Measurements from ENCODE around the gene TMEM163.
"Not testable (repeated sequence)": the region's sequence is repeated elsewhere in the genome, so short reads cannot be mapped to it uniquely, and the experiment has no call there.

The TMEM163 gene

DNA sequence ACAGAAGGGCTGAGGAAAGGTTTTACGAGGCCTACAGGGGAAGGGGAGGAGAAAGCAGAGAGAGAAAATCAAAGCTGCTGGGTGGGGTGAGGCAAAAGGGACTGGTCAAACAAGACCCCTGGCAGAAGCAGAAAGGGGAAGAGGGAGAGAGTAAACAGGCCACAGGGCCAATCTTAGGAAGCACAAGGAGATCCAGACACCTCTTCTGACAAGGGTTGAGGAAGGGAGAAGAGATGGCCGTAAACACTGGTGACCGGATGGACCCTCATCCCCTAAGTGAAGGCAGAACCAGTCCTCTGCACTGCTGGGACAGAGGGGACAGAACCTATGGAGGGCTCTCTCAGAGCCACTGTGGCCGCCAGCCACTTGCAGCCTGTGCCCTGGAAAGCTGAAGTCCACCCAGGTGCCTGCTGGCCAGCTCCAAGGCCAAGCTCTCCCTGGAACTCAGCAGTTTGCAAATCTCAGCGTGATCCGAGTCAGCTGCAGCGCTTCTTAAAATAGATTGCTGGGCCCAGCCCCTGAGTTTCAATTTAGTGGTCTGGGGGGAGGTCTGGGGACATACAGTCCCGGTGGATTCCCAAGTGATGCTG, 108.8 kb downstream of the TMEM163 start:
- no peak for DNase-seq

DNA sequence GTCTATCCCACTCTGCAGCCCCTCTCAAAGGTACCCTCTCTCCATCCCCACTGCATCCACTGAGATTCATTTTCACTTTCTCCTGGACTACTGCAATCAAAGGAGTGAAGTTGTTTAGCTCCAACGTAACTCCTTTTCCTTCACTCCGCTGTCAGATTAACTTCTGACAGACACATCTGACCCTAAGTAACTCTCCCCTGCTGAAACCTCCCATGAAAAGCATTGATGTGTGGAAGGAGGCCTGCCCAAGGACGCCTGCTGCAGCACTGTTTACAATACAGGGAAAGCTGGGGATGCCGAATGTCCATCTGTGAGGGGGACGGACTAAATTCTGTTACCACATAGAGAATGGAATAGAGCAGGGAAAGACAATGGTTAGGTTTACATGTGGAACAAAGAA, 114.8 kb downstream of the TMEM163 start:
- DNase-seq = no peak

DNA sequence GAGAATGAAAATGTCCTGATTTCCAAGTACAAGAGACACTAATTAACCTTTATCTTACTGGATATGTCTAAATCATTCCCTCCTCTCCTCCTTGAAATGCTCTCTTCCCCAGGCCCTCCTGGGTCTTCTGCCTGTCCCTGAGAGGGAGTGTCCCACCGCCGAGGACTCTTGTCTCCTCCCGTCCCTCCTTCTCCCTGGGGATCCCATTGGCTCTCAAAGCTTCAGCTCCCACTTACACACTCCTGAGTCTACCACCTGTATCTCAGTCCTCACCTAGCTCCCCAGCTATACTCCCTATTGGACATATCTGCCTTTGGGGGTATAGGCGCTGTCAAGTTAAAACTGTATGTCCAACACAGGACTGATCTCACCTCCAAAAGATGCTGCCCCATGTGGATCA, 116.1 kb downstream of the TMEM163 start:
- no peak for DNase-seq

- DNase-seq = no peak
Measured at GRCh38 chr2:134601264-134601663, 117.5 kb downstream of the TMEM163 start.

- DNase-seq = no peak
Measured at GRCh38 chr2:134600208-134600607, 118.6 kb downstream of the TMEM163 start.

- no peak for DNase-seq
Measured at GRCh38 chr2:134599236-134599635, 119.6 kb downstream of the TMEM163 start.

DNA sequence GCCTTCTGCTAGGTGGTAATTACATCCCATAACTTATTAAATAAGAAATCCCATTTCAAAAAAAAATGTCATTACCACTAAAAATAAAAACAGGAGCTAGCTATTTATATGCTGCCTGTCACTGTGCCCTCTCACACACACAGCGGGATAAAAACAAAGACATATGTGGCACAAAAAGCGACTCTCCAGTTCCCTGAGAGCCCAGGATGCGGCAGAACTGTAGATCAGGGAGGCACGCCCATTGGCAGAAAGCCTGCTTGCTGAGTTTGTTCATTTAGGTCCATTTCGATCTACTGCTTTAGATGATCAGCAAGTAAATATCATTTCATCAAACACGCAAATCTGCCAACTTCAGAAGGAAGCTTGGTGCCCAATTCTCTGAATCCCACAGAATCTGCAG, 124.4 kb downstream of the TMEM163 start:
- no peak for DNase-seq

- DNase-seq = no peak
Measured at GRCh38 chr2:134593519-134593918, 125.3 kb downstream of the TMEM163 start.

- no peak for DNase-seq
Measured at GRCh38 chr2:134592377-134592776, 126.4 kb downstream of the TMEM163 start.

- no peak for DNase-seq
Measured at GRCh38 chr2:134591526-134591925, 127.3 kb downstream of the TMEM163 start.

DNA sequence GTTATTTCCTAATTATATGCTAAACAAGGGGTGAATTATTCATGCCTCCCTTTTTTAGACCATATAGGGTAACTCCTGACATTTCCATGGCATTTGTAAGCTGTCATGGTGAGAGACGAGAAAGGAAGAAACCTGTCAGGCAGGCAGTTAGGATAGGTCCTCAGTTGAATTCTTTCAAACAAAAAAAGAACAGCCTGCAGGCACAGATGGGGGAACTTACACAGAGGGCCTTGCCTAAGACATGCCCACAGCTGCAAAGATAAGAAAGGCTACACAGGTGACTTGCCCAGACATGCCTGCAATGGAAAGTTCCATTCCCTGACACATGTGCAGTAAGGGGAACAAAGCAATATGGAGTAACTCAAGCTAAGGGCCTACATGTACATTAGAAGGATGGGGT, 128.1 kb downstream of the TMEM163 start:
- DNase-seq = no peak

DNA sequence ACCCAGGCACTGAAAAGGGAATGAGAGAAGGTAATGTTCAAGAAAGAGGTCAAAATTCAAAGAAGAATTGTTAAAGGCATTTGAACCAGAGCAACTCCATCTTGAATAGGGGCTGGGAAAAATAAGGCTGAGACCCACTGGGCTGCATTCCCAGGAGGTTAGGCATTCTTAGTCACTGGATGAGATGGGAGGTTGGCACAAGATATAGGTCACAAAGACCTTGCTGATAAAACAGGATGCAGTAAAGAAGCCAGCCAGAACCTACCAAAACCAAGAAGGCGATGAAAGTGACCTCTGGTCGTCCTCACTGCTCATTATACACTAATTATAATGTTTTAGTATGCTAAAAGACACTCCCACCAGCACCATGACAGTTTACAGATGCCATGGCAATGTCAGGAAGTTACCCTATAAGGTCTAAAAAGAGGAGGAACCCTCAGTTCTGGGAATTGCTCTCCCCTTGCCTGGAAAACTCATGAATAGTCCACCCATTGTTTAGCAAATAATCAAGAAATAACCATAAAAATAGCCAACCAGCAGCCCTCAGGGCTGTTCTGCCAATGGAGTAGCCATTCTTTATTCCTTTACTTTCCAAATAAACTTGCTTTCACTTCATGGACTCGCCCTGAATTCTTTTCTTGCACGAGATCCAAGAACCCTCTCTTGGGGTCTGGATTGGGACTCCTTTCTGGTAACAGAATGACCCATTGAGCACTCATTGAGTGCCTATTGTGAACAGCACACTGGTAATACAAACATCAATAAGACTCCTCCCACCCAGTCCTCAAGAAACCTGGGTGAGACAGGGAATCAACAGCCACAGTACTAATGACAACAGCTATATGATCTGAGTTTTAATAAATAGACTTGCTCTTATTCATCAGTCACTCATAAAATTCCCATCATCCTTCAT, 129.4 kb downstream of the TMEM163 start:
- DNase-seq = not testable (repeated sequence)

DNA sequence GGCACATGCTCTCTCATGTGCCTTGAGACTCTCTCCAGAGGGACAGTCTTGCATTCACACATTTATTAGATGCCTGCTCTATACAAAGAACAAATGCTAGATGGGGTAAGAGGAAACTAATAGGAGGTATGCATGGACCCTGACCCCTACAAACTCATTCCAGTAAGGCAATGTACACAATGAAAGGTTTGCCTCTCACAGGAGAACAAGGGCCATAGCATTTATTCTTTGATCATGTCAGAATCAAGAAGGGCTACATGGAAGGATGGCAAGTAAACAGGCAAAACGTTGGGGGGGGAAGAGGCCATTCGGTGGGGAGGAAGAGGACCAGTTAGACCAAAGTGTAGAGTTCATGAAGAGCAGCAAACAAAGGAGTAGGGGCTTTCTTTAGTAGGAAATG, 130.2 kb downstream of the TMEM163 start:
- no peak for DNase-seq

- DNase-seq = no peak
Measured at GRCh38 chr2:134586326-134586965, 132.4 kb downstream of the TMEM163 start.

DNA sequence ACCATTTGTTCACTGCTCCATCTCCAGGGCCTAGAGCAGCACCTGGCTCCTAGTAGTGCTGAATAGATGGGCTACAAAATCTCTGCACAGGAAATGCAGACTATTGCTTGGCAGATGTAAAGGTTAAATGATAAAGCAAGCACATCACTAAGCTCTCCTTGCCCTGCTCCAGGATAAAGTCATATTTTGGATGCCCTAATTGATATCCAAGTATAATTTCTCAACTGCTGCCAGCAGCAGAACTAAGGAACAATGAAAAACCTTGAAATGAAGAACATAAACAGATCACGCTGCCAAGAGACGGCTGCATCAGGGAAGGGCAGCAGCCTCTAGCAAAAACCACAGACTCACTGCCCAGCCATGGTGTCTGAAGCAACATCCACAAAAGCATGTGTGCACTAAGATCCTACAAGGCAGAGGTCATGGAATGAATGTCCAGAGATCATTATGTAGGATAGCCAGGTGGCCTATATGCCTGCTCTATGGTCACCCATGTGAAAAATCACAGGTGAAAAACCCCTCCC, 134.7 kb downstream of the TMEM163 start:
- no peak for DNase-seq

DNA sequence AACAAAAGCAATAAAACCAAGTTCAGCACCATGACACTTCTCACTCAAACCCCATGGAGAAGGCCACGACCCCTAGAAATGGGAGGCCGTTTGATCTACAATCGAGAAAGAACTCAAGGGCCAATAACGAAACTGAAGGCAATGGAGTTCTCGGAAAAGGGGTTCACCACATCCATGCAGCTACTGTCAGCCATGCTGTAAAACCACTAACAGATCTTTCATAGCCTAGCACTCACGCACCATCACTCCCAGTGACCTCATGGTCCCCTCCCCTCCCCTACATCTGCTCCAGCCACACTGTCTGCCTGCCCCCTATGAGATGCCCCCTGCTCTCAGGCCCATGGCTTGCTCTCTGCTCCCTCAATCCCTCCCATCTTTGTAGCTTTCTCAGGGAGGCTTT, 135.3 kb downstream of the TMEM163 start:
- DNase-seq = no peak

- no peak for DNase-seq
Measured at GRCh38 chr2:134582547-134582899, 136.3 kb downstream of the TMEM163 start.

- no peak for DNase-seq
Measured at GRCh38 chr2:134581877-134582546, 136.8 kb downstream of the TMEM163 start.

GRCh38 chr2:134578316-134578715, 140.5 kb downstream of the TMEM163 start:
- DNase-seq = no peak

DNA sequence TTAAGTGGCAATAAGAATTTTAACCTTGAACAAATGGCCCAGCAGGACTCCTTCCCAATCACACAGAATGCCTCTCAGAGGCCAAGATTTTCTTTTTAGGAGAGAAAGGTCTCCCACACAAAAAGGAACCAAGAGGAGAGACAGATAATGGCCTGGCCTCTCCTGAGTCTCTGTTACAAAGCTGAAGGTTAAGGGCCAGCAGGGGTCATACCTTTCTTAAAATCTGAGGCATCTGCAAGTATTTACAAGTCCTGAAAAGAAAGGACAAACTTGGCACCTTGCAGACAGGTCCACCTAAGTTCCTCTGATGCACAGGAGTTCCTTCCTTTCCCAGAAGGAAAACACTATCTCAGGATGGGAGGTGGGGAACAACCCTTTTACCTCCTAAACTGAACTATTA, 142.3 kb downstream of the TMEM163 start:
- DNase-seq = no peak

DNA sequence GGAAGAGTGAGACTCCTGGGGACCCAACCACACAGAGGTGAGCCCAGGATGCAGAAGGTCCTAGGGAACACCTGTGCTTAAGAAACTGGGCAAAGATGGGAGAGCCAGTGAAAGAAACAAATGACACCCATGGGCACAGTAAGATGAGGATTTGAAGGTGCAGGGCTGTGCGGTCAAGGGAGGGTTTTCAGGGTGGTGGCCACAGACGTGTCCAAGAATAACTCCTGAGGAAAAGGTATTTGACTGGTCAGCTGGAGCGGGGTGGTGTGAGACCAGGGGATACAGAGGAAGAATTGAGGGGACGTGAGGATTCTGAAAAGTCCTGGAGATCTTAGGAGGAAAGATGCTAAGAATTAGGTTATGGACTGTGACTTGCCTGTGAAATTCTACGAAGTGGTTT, 142.9 kb downstream of the TMEM163 start:
- no peak for DNase-seq

DNA sequence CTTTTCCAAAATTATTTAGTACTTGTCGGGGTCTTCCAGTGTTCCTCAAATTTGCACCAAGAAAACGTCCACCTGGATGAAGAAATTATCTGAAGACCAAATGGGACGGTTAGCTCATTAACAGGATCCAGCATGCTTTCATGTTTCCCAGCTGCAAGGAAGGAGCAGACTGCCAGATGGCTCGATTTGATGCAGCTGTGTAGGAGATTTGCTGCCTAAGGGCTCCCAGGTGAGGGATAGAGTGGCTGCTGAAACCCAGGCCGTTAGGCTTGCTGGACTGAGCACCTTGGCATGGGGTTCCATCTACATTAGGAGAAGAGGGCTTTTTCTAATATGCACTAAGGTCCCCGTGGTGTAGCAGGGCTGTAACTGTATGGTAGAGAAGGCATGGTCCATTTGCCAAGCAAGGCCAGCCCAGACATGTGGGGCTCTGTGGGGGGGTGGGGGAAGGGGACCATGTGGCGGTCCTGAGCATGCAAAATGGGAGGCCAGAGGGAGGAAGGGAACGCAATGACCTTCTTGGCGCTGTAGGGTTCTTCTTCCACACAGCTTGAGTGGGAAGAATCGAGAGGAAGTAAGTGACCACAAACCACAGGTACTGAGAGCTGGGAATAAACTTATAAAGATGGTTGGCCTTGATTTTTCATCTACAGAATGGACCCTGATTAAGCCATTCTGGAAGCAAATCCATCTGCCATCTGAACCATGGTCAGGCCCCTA, 144.0 kb downstream of the TMEM163 start:
- no peak for DNase-seq

- DNase-seq = no peak
Measured at GRCh38 chr2:134573724-134574123, 145.1 kb downstream of the TMEM163 start.

Measured in activated CD4-positive, CD25-positive, alpha-beta regulatory T cell treated with anti-CD3 and anti-CD28 coated beads, Interleukin-2, amount 50 U/mL, for 72 hours (primary cell).